Measurements from ENCODE around the gene WDFY1. TPM values are rescaled to one million over a fixed set of nuclear protein-coding genes. Genes with fewer than 3 reads are reported as not detected.

Gene WDFY1
- total RNA-seq, 4 donors from 2014 or later: 28.1 to 38.4 (median 31.8) TPM

DNA sequence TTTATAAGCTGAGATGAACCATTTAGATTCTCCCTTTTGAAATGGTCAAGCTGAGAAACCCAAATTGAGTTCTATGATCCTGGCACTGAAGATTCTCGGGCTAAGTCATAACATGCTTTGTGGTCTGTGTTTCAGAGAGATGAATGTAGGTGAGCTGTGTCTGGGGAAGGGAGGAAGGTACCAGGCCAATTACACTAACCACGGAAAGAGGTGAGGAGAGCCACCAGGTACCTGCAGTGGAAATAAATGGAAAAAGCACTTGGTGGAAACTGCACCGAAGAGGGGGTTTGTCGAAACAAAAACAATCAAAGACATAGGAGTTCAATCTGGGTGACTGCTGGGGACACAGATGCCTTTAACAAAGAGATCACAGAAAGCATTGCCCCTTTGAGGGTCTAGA, 11.2 kb upstream of the WDFY1 start:
- WGBS, 2 donors: 69 to 74% methylated on average over 4 of the region's 4 CpGs
- TF ChIP-seq CTCF (IDR thresholded peaks at IDR 0.05) (no peak), POLR2A (IDR thresholded peaks at IDR 0.05) (no peak)
- DNase-seq (ENCODE audit: low spot score in 2 of 2): no peak
- intact Hi-C loops (cut with DNase I; ENCODE audit: low total_unique reads): no loop called here
- no peak overlapping the region for H3K4me3 ChIP-seq (ENCODE audit: low read depth, poor library complexity, severe bottlenecking)

GRCh38 chr2:223954401-223954800, 9.3 kb upstream of the WDFY1 start:
- no peak for DNase-seq (ENCODE audit: low spot score in 2 of 2)
- intact Hi-C loops (cut with DNase I; ENCODE audit: low total_unique reads): no loop called here
- no peak overlapping the region for H3K4me3 ChIP-seq (ENCODE audit: low read depth, poor library complexity, severe bottlenecking)
- WGBS, 2 donors: 67 to 77% methylated on average over 3 of the region's 3 CpGs
- TF ChIP-seq POLR2A (IDR thresholded peaks at IDR 0.05) (no peak), CTCF (IDR thresholded peaks at IDR 0.05) (no peak)

- no peak overlapping the region for H3K4me3 ChIP-seq (ENCODE audit: low read depth, poor library complexity, severe bottlenecking)
- intact Hi-C loops (cut with DNase I; ENCODE audit: low total_unique reads): no loop called here
- no peak for TF ChIP-seq POLR2A (IDR thresholded peaks at IDR 0.05)
- TF ChIP-seq CTCF (IDR thresholded peaks at IDR 0.05): no peak
- WGBS, 2 donors: 80 to 81% methylated on average over 6 of the region's 6 CpGs
- DNase-seq (ENCODE audit: low spot score in 2 of 2): no peak
Observed at GRCh38 chr2:223952280-223952968, 7.3 kb upstream of the WDFY1 start.

- no peak for TF ChIP-seq CTCF (IDR thresholded peaks at IDR 0.05)
- no peak for TF ChIP-seq POLR2A (IDR thresholded peaks at IDR 0.05)
- intact Hi-C loops (cut with DNase I; ENCODE audit: low total_unique reads): no loop called here
- no peak for DNase-seq (ENCODE audit: low spot score in 2 of 2)
- 70 to 76% methylated on average over 3 of the region's 3 CpGs for WGBS, 2 donors
- H3K4me3 ChIP-seq (ENCODE audit: low read depth, poor library complexity, severe bottlenecking): no peak overlapping the region
Observed at GRCh38 chr2:223950448-223951347, 5.6 kb upstream of the WDFY1 start.

DNA sequence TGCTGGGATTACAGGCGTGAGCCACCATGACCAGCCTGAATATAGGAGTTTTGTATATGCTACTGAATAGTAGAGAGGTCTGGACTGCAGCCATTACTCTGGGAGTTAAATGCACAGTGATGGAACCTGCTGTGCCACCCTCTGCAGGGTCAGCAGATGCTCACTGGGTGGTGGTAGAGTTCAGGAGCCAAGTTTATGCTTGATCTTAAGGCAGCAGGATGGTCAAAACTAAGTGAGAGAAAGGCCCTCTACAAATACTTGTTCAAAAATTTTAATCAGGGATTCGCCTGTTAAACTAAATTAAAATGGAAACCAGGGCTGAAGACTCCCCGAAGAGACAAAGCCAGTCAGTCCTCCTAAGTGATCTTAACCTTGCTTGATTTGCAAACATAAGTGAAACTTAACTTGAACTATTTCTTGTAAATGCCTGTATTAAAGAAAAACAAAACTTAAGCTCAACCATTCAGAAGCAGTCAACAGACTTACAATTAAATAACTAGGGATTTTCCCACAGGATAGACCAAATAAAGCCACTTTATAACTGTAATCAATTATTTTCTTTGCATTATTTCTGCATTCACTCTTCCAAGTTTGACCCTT, 4.2 kb upstream of the WDFY1 start:
- intact Hi-C loops (cut with DNase I; ENCODE audit: low total_unique reads): no loop called here
- H3K4me3 ChIP-seq (ENCODE audit: low read depth, poor library complexity, severe bottlenecking): no peak overlapping the region
- no peak for TF ChIP-seq POLR2A (IDR thresholded peaks at IDR 0.05)
- no peak for TF ChIP-seq CTCF (IDR thresholded peaks at IDR 0.05)
- WGBS, 2 donors: 69 to 73% methylated on average over 3 of the region's 3 CpGs
- DNase-seq (ENCODE audit: low spot score in 2 of 2): no peak
